HepG2 (cell line): ENCODE data around the gene SPDYE16. TPM values are rescaled to one million over a fixed set of nuclear protein-coding genes. Genes with fewer than 3 reads are reported as not detected.

Source experiments
- CENPX ChIP-seq: sonication (generic); formaldehyde crosslinking; IDR thresholded peaks from 2 replicates; pipeline ENCODE4 v1.9.0; 2021; ENCODE audit warnings: mild to moderate bottlenecking, missing genetic modification reagents, moderate library complexity
- EED ChIP-seq: sonication (generic); formaldehyde crosslinking; IDR thresholded peaks from 2 replicates; pipeline ENCODE4 v1.5.0; 2020; ENCODE audit warnings: mild to moderate bottlenecking, missing genetic modification reagents
- HNRNPK ChIP-seq: fragments of 200-400 bp; formaldehyde crosslinking; IDR thresholded peaks from 2 replicates; pipeline ENCODE4 v1.6.1; 2018; ENCODE audit warnings: low read length, low read depth, moderate library complexity, mild to moderate bottlenecking; ENCODE audit not compliant: poor library complexity, severe bottlenecking
- MIER2 ChIP-seq: IDR thresholded peaks from 2 replicates; pipeline ENCODE4 v1.6.1; 2016; ENCODE audit warnings: missing biosample characterization, missing genetic modification reagents
- MZF1 ChIP-seq: sonication (generic); formaldehyde crosslinking; IDR thresholded peaks from 2 replicates; pipeline ENCODE4 v1.8.1; 2023; ENCODE audit warnings: mild to moderate bottlenecking, missing genetic modification reagents, borderline replicate concordance
- NR2F1 ChIP-seq, 2 experiments: fragments of 450-650 bp in 1 of 2; formaldehyde crosslinking in 1 of 2; IDR thresholded peaks; 2 replicates each; pipeline versions ENCODE4 v1.5.0 to v1.6.1; 2016 to 2020; ENCODE audit warnings: mild to moderate bottlenecking in 1 of 2, missing compliant biosample characterization in 1 of 2, missing genetic modification reagents in 1 of 2, moderate library complexity in 1 of 2
- RAD21 ChIP-seq: fragments of 450-650 bp; formaldehyde crosslinking; IDR thresholded peaks from 2 replicates; pipeline ENCODE4 v1.5.0; 2020; ENCODE audit warnings: mild to moderate bottlenecking
- SATB2 ChIP-seq: sonication (generic); formaldehyde crosslinking; IDR thresholded peaks from 2 replicates; pipeline ENCODE4 v1.5.0; 2020; ENCODE audit warnings: missing genetic modification reagents
- STAG1 ChIP-seq: sonication (generic); formaldehyde crosslinking; IDR thresholded peaks from 2 replicates; pipeline ENCODE4 v1.4.0; 2020; ENCODE audit warnings: missing genetic modification reagents
- TP53 ChIP-seq: sonication (generic); formaldehyde crosslinking; conservative IDR thresholded peaks from 2 replicates; pipeline ENCODE4 v1.4.0; 2020; ENCODE audit warnings: missing genetic modification reagents
- ZFP41 ChIP-seq: sonication (generic); formaldehyde crosslinking; IDR thresholded peaks from 2 replicates; pipeline ENCODE4 v1.4.0; 2020; ENCODE audit warnings: mild to moderate bottlenecking, missing genetic modification reagents, borderline replicate concordance
- ZNF121 ChIP-seq: sonication (generic); formaldehyde crosslinking; IDR thresholded peaks from 2 replicates; pipeline ENCODE4 v1.5.0; 2020; ENCODE audit warnings: mild to moderate bottlenecking, missing genetic modification reagents
- ZNF296 ChIP-seq: sonication (generic); formaldehyde crosslinking; conservative IDR thresholded peaks from 2 replicates; pipeline ENCODE4 v1.5.0; 2020; ENCODE audit warnings: mild to moderate bottlenecking, missing genetic modification reagents
- ZNF30 ChIP-seq: sonication (generic); formaldehyde crosslinking; IDR thresholded peaks from 2 replicates; pipeline ENCODE4 v1.5.0; 2020; ENCODE audit warnings: mild to moderate bottlenecking, missing genetic modification reagents
- ZNF468 ChIP-seq: sonication (generic); formaldehyde crosslinking; IDR thresholded peaks from 2 replicates; pipeline ENCODE4 v1.8.0; 2022; ENCODE audit warnings: mild to moderate bottlenecking, moderate library complexity, missing genetic modification reagents
- ZNF75D ChIP-seq: sonication (generic); formaldehyde crosslinking; IDR thresholded peaks from 2 replicates; pipeline ENCODE4 v1.8.1; 2023; ENCODE audit warnings: missing genetic modification reagents, mild to moderate bottlenecking, borderline replicate concordance
- ZSCAN30 ChIP-seq: sonication (generic); formaldehyde crosslinking; IDR thresholded peaks from 2 replicates; pipeline ENCODE4 v1.5.0; 2020; ENCODE audit warnings: mild to moderate bottlenecking, missing genetic modification reagents
- polyA plus RNA-seq, 8 experiments: library from polyadenylated mRNA; depleted of rRNA in 3 of 8; stranded (reverse) in 7 of 8; unstranded in 1 of 8; fragments of >200 nt; fragmentation: Illumina TruSeq in 4 of 8; extraction: Trizol in 4 of 8; gene quantifications; 2 replicates each; pipeline versions ENCODE4 v1.2.1 to v1.2.3, GENCODE V29; 2011 to 2016; ENCODE audit warnings: low read depth in 4 of 8, missing spikeins in 1 of 8, mixed read lengths in 1 of 8; ENCODE audit not compliant: insufficient read depth in 1 of 8
- total RNA-seq, 5 experiments: library from RNA; depleted of rRNA; stranded (reverse); fragments of >200 nt; fragmentation: Illumina TruSeq; extraction: Trizol; gene quantifications; 2 replicates each; pipeline ENCODE4 v1.2.3, GENCODE V29; 2016; ENCODE audit warnings: low read depth in 1 of 5
- TF ChIP-seq, protein P1 (sequence below): sonication (generic); formaldehyde crosslinking; IDR thresholded peaks from 2 replicates; pipeline ENCODE4 v1.5.0; 2020; ENCODE audit warnings: missing genetic modification reagents
- TF ChIP-seq, protein P2 (sequence below): sonication (generic); formaldehyde crosslinking; IDR thresholded peaks from 2 replicates; pipeline ENCODE4 v1.8.0; 2022; ENCODE audit warnings: mild to moderate bottlenecking, missing genetic modification reagents, borderline replicate concordance
- TF ChIP-seq, protein P3 (sequence below): sonication (generic); formaldehyde crosslinking; IDR thresholded peaks from 2 replicates; pipeline ENCODE4 v1.5.0; 2020; ENCODE audit warnings: missing genetic modification reagents
- TF ChIP-seq, protein P4 (sequence below): sonication (generic); formaldehyde crosslinking; conservative IDR thresholded peaks from 2 replicates; pipeline ENCODE4 v1.8.0; 2022; ENCODE audit warnings: missing genetic modification reagents
- TF ChIP-seq, protein P5 (sequence below), 2 experiments: sonication (generic) in 1 of 2; formaldehyde crosslinking in 1 of 2; IDR thresholded peaks; 2 replicates each; pipeline versions ENCODE4 v1.4.0 to v1.6.1; 2018 to 2020; ENCODE audit warnings: missing genetic modification reagents in 2 of 2, borderline replicate concordance in 1 of 2, low read depth in 1 of 2, mild to moderate bottlenecking in 1 of 2, missing biosample characterization in 1 of 2

SPDYE16 gene
- total and polyA plus RNA-seq, 2 of the 13 experiments (the other 11 are each of a cell fraction or from before 2014, with no cell fraction given) = 0.11 TPM; not detected in 1

DNA sequence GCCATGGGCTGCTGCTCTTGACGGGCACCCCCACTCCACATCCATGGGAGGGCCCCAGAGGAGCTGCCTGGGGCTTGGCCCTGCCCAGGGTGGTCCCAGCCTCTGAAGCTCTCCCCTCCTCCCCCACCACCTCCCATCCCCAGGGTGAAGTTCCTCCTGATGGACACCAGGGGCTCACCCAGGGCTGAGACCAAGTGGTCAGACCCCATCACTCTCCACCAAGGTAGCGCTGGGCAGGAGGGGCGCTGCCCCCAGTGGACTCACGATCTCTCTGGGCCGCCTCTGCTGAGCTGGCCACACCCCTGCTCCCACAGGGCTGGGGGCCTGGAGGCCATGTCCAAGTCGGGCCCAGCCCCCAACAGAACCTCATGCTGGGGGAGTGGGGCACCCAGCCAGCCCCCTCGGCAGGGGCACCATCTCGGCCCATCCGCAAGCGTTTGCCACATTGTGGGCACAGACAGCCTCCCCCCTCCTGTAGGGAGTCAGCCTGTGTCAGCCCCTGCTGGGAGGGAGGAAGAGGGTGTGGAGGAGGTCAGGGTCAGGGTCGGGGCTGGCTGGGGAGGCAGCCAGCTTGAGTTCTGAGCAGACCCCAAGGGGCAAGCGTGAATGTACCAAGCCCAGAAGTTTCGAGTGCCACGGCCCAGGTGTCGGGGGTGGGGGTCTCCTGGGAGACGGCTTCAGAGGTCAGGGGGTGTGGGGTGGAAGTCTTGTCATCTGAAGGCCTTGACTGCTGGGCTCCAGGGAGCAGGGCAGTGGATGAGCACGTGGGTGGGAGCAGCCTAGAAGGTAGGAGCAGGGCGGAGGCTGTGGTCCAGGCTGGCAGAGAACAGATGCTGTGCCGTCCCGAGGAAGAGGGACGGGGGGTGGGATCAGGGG lies 29.9 kb downstream of the SPDYE16 start (continued):
- TF ChIP-seq CENPX (CRISPR knock-in tag) = no peak
- TF ChIP-seq MZF1 (CRISPR knock-in tag) = no peak
- TF ChIP-seq, protein P1, sequence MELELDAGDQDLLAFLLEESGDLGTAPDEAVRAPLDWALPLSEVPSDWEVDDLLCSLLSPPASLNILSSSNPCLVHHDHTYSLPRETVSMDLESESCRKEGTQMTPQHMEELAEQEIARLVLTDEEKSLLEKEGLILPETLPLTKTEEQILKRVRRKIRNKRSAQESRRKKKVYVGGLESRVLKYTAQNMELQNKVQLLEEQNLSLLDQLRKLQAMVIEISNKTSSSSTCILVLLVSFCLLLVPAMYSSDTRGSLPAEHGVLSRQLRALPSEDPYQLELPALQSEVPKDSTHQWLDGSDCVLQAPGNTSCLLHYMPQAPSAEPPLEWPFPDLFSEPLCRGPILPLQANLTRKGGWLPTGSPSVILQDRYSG = no peak
- no peak for TF ChIP-seq TP53 (CRISPR knock-in tag)
- TF ChIP-seq RAD21 (CRISPR knock-in tag) = no peak
- TF ChIP-seq, protein P2, sequence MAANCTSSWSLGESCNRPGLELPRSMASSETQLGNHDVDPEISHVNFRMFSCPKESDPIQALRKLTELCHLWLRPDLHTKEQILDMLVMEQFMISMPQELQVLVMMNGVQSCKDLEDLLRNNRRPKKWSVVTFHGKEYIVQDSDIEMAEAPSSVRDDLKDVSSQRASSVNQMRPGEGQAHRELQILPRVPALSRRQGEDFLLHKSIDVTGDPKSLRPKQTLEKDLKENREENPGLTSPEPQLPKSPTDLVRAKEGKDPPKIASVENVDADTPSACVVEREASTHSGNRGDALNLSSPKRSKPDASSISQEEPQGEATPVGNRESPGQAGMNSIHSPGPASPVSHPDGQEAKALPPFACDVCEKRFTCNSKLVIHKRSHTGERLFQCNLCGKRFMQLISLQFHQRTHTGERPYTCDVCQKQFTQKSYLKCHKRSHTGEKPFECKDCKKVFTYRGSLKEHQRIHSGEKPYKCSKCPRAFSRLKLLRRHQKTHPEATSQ (CRISPR knock-in tag) = no peak
- peak; percentile 60 to 88; a peak in 3 of 4 replicates for TF ChIP-seq NR2F1 (CRISPR knock-in tag; IDR thresholded peaks at IDR 0.05)
- no peak for TF ChIP-seq ZSCAN30 (CRISPR knock-in tag)
- no peak for TF ChIP-seq EED (CRISPR knock-in tag)
- TF ChIP-seq ZNF468 (CRISPR knock-in tag) = no peak
- no peak for TF ChIP-seq ZFP41 (CRISPR knock-in tag)
- TF ChIP-seq, protein P3, sequence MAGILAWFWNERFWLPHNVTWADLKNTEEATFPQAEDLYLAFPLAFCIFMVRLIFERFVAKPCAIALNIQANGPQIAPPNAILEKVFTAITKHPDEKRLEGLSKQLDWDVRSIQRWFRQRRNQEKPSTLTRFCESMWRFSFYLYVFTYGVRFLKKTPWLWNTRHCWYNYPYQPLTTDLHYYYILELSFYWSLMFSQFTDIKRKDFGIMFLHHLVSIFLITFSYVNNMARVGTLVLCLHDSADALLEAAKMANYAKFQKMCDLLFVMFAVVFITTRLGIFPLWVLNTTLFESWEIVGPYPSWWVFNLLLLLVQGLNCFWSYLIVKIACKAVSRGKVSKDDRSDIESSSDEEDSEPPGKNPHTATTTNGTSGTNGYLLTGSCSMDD (CRISPR knock-in tag) = no peak
- no peak for TF ChIP-seq HNRNPK
- TF ChIP-seq MIER2 = no peak
- TF ChIP-seq ZNF75D (CRISPR knock-in tag) = no peak
- TF ChIP-seq ZNF30 (CRISPR knock-in tag) = no peak
- no peak for TF ChIP-seq ZNF296 (CRISPR knock-in tag)
- TF ChIP-seq, protein P4, sequence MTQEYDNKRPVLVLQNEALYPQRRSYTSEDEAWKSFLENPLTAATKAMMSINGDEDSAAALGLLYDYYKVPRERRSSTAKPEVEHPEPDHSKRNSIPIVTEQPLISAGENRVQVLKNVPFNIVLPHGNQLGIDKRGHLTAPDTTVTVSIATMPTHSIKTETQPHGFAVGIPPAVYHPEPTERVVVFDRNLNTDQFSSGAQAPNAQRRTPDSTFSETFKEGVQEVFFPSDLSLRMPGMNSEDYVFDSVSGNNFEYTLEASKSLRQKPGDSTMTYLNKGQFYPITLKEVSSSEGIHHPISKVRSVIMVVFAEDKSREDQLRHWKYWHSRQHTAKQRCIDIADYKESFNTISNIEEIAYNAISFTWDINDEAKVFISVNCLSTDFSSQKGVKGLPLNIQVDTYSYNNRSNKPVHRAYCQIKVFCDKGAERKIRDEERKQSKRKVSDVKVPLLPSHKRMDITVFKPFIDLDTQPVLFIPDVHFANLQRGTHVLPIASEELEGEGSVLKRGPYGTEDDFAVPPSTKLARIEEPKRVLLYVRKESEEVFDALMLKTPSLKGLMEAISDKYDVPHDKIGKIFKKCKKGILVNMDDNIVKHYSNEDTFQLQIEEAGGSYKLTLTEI (CRISPR knock-in tag) = no peak
- TF ChIP-seq, protein P5, sequence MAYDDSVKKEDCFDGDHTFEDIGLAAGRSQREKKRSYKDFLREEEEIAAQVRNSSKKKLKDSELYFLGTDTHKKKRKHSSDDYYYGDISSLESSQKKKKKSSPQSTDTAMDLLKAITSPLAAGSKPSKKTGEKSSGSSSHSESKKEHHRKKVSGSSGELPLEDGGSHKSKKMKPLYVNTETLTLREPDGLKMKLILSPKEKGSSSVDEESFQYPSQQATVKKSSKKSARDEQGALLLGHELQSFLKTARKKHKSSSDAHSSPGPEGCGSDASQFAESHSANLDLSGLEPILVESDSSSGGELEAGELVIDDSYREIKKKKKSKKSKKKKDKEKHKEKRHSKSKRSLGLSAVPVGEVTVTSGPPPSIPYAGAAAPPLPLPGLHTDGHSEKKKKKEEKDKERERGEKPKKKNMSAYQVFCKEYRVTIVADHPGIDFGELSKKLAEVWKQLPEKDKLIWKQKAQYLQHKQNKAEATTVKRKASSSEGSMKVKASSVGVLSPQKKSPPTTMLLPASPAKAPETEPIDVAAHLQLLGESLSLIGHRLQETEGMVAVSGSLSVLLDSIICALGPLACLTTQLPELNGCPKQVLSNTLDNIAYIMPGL (CRISPR knock-in tag; IDR thresholded peaks at IDR 0.05; ENCODE audit: borderline replicate concordance in 1 of 2, low read depth in 1 of 2) = peak; percentile 37 to 42; a peak in 2 of 4 replicates
- TF ChIP-seq STAG1 (CRISPR knock-in tag) = no peak
- no peak for TF ChIP-seq ZNF121 (CRISPR knock-in tag)
- no peak for TF ChIP-seq SATB2
